ENCODE results near the gene SLC6A11.

Gene SLC6A11

DNA sequence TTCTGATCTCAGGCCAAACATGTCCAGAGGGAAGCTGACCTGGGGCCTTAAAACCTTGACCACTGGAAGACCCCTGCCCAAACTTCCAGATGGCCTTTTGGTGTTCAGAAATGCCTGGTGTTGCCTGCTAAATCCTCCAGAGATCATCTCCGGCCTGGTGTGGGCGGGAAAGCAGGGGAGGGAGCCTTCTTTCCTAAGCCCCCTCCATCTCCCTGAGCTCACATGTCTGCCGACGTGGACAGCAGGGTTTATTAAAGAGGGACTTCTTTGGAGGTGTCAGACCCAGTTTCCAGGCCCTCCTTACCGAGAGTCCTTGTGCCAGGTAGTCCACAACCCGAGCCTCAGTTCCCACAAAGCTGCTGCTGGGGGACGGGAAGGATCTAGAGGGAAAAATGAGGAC, 120.7 kb downstream of the SLC6A11 start:
- H3K9me3 Mint-ChIP-seq = no peaks in the 10 kb centered on the region
- H3K36me3 Mint-ChIP-seq = no peaks in the 10 kb centered on the region
- H3K27ac Mint-ChIP-seq = no peak overlapping the region
- ATAC-seq = no peak
- H3K4me1 Mint-ChIP-seq = no peaks in the 10 kb centered on the region
- DNase-seq (ENCODE audit: low spot score in 2 of 2) = no peak
- H3K4me3 Mint-ChIP-seq = no peak overlapping the region

DNA sequence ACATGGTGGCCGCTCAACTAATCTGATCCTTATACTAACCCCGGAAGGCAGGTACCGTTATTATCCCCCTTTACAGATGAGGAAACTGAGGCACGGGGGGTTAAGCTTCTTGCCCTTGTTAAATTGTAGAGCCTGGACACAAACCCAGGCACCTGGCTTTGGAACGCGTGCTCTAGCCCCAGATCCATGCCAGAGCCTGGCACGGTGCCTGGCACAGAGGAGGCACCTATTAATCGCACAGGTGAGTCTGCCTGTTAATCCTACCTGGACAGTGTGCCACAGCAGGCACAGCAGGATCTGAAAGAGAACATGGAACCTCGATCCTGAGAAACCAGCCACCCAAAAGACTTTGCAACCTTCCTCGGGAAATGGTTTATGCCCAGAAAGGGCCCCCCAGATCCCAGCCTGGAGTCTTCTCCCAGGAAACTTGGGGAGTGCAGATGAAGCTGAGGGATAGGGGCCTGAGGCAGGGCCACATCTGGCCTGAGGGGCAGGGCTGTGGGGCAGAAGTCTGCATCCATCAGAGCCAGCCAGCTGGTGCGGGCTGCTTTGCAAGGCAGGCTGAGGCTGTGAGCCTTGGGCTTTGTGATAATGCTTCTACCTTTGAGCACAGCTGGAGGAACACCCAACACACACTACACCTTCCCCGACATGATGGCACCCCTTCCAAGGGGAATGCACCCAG, 121.3 kb downstream of the SLC6A11 start:
- Mint-ChIP-seq H3K27ac (no peak overlapping the region), H3K9me3 (no peaks in the 10 kb centered on the region), H3K4me1 (no peaks in the 10 kb centered on the region), H3K36me3 (no peaks in the 10 kb centered on the region), H3K4me3 (no peak overlapping the region)
- ATAC-seq (no peak), DNase-seq (ENCODE audit: low spot score in 2 of 2) (no peak)

DNA sequence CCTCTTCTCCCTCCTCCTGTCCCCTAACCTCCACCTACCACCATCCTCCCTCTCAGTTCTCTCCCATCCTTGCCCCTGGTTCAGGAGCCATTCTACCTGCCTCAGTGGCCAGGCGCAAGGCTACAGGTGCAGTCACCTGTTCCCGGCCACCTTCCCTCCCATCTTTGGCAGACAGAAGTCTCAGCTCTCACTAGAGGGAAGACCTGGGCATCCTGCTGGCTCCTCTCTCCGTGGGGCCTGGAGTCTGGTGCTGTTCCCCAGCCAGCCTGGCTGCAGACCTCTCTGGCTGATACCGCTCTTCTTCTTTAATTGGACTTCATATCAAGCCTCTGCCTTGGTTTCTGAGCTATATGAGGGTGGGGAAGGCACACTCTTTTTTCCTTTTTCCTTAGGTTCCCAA, 123.5 kb downstream of the SLC6A11 start:
- Mint-ChIP-seq H3K9me3 (no peaks in the 10 kb centered on the region), H3K4me1 (no peaks in the 10 kb centered on the region), H3K27ac (no peak overlapping the region), H3K4me3 (no peak overlapping the region), H3K36me3 (no peaks in the 10 kb centered on the region)
- ATAC-seq = no peak
- no peak for DNase-seq (ENCODE audit: low spot score in 2 of 2)

DNA sequence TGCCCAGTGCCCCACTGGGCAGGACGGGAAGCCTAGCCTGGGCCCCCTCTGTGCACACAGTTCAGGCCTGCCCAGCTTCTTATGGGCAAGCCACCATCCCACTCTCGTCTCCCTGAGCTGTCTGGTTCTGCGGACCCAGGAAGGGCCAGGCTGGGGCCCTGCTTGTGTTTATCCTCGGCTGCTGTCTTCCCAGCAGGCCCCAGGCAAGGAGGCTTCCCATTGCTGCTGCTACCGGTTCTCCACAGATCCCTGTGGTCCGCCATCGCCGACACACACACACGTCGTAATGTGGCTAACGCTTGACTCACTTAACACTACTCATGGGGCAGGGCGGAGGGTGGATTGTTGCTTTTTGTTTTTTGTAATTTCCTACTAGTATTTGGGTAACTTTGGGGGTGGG, 124.1 kb downstream of the SLC6A11 start:
- no peaks in the 10 kb centered on the region for H3K4me1 Mint-ChIP-seq
- no peak overlapping the region for H3K4me3 Mint-ChIP-seq
- ATAC-seq (no peak), DNase-seq (ENCODE audit: low spot score in 2 of 2) (no peak)
- no peak overlapping the region for H3K27ac Mint-ChIP-seq
- no peaks in the 10 kb centered on the region for H3K36me3 Mint-ChIP-seq
- H3K9me3 Mint-ChIP-seq = no peaks in the 10 kb centered on the region

DNA sequence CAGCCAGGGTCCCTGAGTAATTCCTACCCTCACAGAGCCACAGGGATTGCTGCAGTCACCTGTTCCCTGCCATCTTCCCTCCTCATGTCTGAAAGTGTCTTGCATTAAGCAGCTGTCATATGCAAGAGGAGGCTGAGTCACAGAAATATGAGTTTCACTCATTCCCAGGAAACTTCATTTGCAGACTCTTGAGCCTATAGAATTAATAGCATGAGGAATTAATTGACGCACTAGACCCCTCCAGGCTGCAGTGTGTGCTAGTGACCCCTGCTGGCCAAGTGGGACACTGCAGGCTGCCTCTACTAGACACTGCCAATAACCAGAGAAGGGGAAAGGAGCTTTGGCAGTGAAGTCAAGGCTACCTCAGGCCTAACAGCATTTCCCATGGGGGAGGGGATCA, 125.9 kb downstream of the SLC6A11 start:
- Mint-ChIP-seq H3K36me3 (no peaks in the 10 kb centered on the region), H3K4me1 (no peaks in the 10 kb centered on the region)

DNA sequence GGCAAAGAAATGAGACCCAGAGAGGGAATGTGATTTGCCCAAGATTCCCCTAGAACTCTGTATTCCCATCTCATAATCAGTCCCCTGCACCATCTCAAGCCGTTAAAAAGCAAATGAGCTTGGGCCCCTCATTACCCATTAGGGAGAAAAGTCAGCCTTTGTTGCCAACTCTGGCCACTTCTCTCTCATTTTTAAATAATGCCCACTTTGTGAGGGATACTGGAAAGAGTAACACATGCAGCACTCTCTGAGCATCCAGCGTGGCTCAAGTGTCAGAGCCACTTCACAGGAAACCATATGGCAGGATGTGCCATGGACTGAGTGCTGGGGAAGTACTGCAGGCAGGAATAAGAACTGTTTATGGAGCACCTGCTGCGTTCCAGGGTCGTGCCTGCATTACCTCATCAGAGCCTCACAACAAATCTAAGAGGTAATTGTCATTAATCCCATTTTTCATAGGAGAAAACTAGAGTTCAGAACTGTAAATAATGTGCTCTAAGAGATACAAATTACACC, 126.7 kb downstream of the SLC6A11 start:
- no peaks in the 10 kb centered on the region for H3K4me1 Mint-ChIP-seq
- H3K9me3 Mint-ChIP-seq = no peaks in the 10 kb centered on the region
- ATAC-seq (no peak), DNase-seq (ENCODE audit: low spot score in 2 of 2) (no peak)
- no peak overlapping the region for H3K4me3 Mint-ChIP-seq
- H3K36me3 Mint-ChIP-seq = no peaks in the 10 kb centered on the region
- no peak overlapping the region for H3K27ac Mint-ChIP-seq

More for the DNA sequence above, 125.9 kb downstream of the SLC6A11 start:
- no peak overlapping the region for H3K27ac Mint-ChIP-seq
- no peaks in the 10 kb centered on the region for H3K9me3 Mint-ChIP-seq
- DNase-seq (ENCODE audit: low spot score in 2 of 2) (peak; percentile 19 to 60), ATAC-seq (peak; percentile 5)
- no peak overlapping the region for H3K4me3 Mint-ChIP-seq

DNA sequence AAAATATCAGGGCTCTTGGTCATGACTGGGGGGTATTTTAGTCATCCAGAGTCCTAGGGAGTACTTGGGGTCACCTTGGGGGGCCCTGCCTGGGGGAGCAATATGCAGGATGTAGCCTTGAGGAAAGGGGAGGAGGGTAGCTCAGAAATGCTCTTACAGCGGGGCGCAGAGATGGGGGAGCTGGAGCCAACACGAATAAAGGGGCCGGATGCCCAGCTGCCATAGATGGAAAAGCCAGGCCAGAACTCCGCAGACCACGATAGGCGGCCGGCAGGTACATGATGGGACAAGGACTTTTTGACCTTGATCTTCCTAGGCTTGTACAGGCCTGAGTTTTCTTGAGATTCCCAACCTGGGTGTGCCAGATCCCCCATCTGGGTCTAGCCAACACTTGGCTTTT, 128.8 kb downstream of the SLC6A11 start:
- Mint-ChIP-seq H3K27ac (no peak overlapping the region), H3K9me3 (no peaks in the 10 kb centered on the region), H3K4me3 (no peak overlapping the region), H3K36me3 (no peaks in the 10 kb centered on the region), H3K4me1 (no peaks in the 10 kb centered on the region)
- DNase-seq (ENCODE audit: low spot score in 2 of 2) (no peak), ATAC-seq (no peak)

DNA sequence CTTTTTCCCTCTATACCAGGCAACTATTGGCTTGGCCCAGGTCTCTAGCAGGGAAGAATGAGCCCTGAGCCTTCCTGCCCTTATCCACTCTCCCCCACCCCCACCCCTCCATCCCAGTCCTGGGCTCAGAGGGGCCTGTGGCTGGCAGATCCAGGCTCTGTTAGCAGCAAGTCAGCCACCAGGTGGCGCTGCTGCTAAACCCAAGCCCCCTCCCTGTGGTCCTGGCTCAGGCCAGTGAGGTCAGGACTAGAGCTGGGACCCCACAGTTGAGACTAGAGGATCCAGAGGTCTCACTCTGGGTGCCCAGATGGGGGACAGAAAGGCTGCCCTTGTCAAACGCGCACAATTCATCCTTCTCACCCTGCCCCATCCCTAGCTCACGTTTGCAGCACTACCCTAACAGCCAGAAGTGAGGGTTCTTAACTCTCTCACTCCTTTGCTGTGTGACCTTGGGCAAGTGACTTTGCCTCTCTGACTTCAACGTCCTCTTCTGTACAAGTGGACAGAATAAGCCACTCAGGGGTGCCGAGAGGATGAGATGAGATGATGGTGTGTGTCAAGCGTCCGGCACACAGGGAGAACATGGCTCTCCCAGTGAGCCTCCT, 129.8 kb downstream of the SLC6A11 start:
- Mint-ChIP-seq H3K36me3 (no peaks in the 10 kb centered on the region), H3K4me1 (no peaks in the 10 kb centered on the region), H3K4me3 (no peak overlapping the region), H3K27ac (no peak overlapping the region), H3K9me3 (no peaks in the 10 kb centered on the region)
- ATAC-seq (peak; percentile 62), DNase-seq (ENCODE audit: low spot score in 2 of 2) (peak; percentile 46 to 73)

DNA sequence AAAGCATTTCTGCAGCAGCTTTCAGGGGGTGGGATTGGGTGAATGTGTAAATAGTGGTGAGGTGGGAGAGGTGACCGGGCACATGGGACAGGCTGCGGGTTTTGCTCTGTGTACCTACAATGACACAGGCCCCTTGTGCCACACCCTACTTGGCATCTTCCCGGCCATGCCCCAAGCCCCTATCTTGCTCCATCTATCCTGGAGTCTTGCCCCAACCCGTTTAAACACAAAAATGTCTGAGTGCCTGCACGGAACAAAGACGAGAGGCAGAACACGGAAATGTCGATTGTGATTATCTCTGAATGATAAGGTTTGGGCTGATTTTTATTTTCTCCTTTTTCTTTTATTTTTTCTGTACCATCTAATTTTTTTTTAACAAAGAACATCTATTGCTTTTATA, 130.5 kb downstream of the SLC6A11 start:
- Mint-ChIP-seq H3K36me3 (no peaks in the 10 kb centered on the region), H3K27ac (no peak overlapping the region), H3K9me3 (no peaks in the 10 kb centered on the region), H3K4me3 (no peak overlapping the region), H3K4me1 (no peaks in the 10 kb centered on the region)
- ATAC-seq (no peak), DNase-seq (ENCODE audit: low spot score in 2 of 2) (no peak)

DNA sequence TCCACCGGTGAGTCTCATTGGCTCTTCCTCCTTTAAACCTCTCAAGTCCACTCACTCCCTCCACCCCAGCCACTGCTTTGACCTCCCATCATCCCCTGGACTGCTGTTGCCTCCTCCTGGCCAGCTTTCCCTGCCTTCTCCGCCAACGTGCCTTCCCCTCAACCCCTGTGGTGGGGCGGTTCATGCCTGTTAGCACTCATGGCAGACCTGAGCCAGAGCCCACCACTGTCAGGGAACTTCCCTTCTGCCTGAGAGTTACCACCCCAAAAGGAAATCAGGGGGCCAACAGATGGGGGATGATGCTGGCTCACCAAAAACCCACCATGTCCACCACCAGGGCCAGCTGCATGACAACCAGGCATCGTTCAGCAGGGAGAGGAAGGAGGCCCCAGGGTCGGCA, 132.3 kb downstream of the SLC6A11 start:
- Mint-ChIP-seq H3K4me3 (no peak overlapping the region), H3K36me3 (no peaks in the 10 kb centered on the region), H3K9me3 (no peaks in the 10 kb centered on the region), H3K4me1 (no peaks in the 10 kb centered on the region), H3K27ac (no peak overlapping the region)
- ATAC-seq (no peak), DNase-seq (ENCODE audit: low spot score in 2 of 2) (no peak)

DNA sequence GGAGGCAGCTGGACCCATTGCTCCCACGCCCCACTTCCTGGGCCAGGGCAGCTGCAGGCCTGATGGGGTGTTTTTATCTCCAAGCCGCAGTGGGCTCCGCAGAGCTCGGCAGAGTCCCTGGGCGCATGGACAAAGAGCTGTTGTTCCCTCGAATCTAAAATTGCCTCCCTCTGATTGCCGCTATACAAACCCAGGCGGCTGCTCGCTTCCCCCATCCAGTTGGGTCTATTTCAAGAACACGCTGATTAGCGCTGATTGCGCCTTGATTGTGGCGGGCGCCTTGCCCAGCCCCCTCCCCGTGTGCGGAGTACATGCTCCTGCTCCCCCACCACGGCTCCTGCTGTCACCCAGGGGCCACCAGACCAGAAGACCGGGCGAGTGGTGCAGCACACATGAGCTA, 133.2 kb downstream of the SLC6A11 start:
- no peaks in the 10 kb centered on the region for H3K9me3 Mint-ChIP-seq
- ATAC-seq (no peak), DNase-seq (ENCODE audit: low spot score in 2 of 2) (no peak)
- no peaks in the 10 kb centered on the region for H3K4me1 Mint-ChIP-seq
- H3K36me3 Mint-ChIP-seq = no peaks in the 10 kb centered on the region
- no peak overlapping the region for H3K4me3 Mint-ChIP-seq
- no peak overlapping the region for H3K27ac Mint-ChIP-seq

DNA sequence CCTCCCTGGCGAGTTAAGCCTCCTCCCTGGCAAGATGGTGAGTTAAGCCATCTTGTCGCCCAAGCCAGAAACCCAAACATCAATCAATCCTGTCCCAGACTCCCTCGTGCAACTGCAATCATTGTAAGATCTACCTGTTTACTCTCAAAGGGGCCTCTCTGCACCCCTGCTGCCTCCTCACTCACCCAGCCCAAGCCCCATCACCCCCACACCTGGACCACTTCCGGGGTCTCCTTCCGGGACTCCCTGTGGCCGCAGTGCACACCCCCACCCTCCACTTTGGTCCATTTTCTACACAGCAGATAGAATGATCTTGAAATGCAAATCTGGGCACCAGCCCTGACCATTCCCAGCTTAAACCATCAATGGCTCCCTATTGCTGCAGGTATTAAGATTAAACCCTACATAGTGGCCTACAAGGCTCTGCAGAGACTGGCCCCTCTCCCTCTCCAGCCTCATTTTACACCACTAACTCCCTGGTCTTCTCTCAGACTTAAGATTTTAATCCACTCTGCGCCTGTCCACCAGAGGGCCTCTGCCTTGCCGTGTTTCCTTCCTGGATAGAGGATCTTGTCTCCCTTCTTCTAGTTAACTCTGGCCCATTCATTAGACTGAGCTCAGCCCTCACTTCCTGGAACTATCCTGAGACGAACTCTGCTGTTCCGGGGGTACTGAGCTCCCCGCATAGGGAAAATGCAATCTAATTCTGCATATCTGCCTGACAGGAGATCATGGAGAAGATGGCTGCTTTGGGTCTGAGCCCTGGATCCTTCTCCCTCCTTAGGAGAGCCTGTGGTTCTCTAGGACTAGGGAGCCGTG, 134.7 kb downstream of the SLC6A11 start:
- no peak overlapping the region for H3K4me3 Mint-ChIP-seq
- ATAC-seq (no peak), DNase-seq (ENCODE audit: low spot score in 2 of 2) (no peak)
- no peak overlapping the region for H3K27ac Mint-ChIP-seq
- H3K36me3 Mint-ChIP-seq = no peaks in the 10 kb centered on the region
- H3K4me1 Mint-ChIP-seq = no peaks in the 10 kb centered on the region
- no peaks in the 10 kb centered on the region for H3K9me3 Mint-ChIP-seq

DNA sequence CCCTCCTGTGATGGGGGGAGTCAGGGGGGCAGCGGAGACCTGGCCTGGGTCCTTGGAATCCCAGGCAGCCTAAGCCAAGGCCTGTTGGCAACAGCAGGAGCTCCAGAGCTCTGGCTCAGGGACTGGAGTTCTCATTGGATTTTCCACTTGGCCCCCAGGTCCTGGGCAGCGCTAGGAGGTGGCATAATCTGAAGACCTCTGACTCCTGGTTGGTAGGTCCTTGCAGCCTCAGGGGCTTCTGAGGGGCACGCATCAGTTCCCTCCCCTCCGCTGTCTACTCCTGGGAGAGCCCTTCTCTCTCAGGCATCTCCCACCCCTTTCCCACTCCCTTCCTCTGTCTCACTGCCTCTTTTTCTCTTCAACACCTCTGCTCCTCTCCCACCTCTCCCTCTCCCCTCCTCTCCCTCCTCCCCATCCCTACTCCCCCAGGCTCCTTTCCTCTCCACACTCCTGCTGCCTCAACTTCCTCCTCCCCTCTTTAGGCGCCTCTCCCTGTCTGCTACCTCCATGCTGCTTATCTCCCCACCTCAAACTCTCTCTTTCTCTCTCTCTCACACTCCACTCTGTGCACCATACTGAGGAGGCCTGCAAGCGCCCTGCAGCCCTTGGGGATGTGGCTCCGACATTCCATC, 135.4 kb downstream of the SLC6A11 start:
- Mint-ChIP-seq H3K4me3 (no peak overlapping the region), H3K9me3 (no peaks in the 10 kb centered on the region), H3K27ac (no peak overlapping the region), H3K4me1 (no peaks in the 10 kb centered on the region), H3K36me3 (no peaks in the 10 kb centered on the region)
- DNase-seq (ENCODE audit: low spot score in 2 of 2) = no peak
- no peak for ATAC-seq

DNA sequence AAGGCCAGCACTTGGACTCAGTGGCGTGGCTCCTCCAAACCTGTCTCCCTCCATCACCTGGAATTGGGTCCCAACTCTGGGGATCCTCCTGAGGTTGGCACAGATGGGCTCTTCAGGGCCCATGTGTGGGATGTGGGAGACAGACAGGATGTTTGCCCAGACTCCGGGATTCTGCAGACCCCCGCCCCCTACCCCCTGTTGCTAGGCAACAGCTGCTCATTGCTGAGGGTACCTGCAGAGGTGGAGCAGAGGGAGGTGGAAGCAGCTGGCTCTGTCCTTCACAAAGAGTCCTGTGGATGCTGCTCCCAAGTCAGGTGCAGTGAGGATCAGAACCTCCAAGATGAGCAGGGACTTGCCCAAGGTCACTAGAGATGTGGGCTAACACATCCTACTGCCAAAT, 136.5 kb downstream of the SLC6A11 start:
- Mint-ChIP-seq H3K4me1 (no peaks in the 10 kb centered on the region), H3K4me3 (no peak overlapping the region), H3K9me3 (no peaks in the 10 kb centered on the region)

DNA sequence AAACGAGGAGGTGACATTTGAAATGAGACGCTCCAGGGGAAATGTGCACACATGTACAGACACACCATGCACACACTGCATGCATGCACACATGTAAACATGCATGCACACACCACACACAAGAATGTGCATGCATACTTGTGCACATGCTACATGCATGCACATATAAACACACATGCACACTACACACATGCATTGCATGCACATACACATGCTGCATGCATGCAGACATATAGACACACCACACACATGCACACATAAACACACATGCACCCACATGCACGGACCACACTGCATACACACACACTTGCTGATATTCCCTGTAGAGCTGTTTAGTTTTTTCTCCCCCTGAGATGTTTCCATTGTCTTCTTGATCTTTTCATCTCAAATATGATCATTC, 138.7 kb downstream of the SLC6A11 start:
- DNase-seq (ENCODE audit: low spot score in 2 of 2) = no peak
- Mint-ChIP-seq H3K4me1 (no peaks in the 10 kb centered on the region), H3K9me3 (no peaks in the 10 kb centered on the region), H3K4me3 (no peak overlapping the region), H3K36me3 (no peaks in the 10 kb centered on the region), H3K27ac (no peak overlapping the region)
- no peak for ATAC-seq

More for the DNA sequence above, 136.5 kb downstream of the SLC6A11 start:
- H3K36me3 Mint-ChIP-seq = no peaks in the 10 kb centered on the region
- no peak overlapping the region for H3K27ac Mint-ChIP-seq
- DNase-seq (ENCODE audit: low spot score in 2 of 2) (no peak), ATAC-seq (no peak)

Measured in stimulated activated effector memory CD8-positive, alpha-beta T cell treated with anti-CD3 and anti-CD28 coated beads, Interleukin-12 subunit alpha, Interleukin-12 subunit beta, amount 100 ng/mL, for 72 hours (primary cell).